Gastrocnemius medialis (tissue), 4 donors: Measurements from ENCODE around the gene TMEM132D. TPM values are rescaled to one million over a fixed set of nuclear protein-coding genes. Genes with fewer than 3 reads are reported as not detected.

ENCODE experiments used
- ATAC-seq, 2 donors: fragments of 150-250 bp; one replicate each; pipeline ENCODE4 v1.9.1; 2016
- DNase-seq, 2 donors: peaks; one replicate each; pipeline ENCODE4 v3.0.0-alpha.2; 2019
- H3K27ac ChIP-seq, 4 donors: fragments of 200-600 bp; sonication (generic); 1 replicate in 1 of 4; 2 replicates in 3 of 4; pipeline ENCODE4 v1.5.1; 2016 to 2018; ENCODE audit warnings: mild to moderate bottlenecking in 2 of 4, moderate library complexity in 1 of 4
- H3K27me3 ChIP-seq, 3 donors: fragments of 200-600 bp; sonication (generic) in 2 of 3; 1 replicate in 1 of 3; 2 replicates in 2 of 3; pipeline versions ENCODE4 v1.5.1 to v1.6.0; 2016 to 2019; ENCODE audit warnings: mild to moderate bottlenecking in 1 of 3, moderate library complexity in 1 of 3
- H3K36me3 ChIP-seq, 2 donors: fragments of 200-600 bp; sonication (generic) in 1 of 2; one replicate each; pipeline ENCODE4 v1.5.1; 2017 to 2018
- H3K4me1 ChIP-seq, 2 donors: fragments of 200-600 bp; sonication (generic) in 1 of 2; one replicate each; pipeline ENCODE4 v1.5.1; 2016 to 2017; ENCODE audit warnings: mild to moderate bottlenecking in 2 of 2
- H3K4me3 ChIP-seq, 4 donors: fragments of 200-600 bp; sonication (generic) in 3 of 4; 1 replicate in 1 of 4; 2 replicates in 3 of 4; pipeline ENCODE4 v1.5.1; 2016 to 2019; ENCODE audit warnings: mild to moderate bottlenecking in 2 of 4
- H3K9me3 ChIP-seq, 3 donors: fragments of 200-600 bp; sonication (generic) in 2 of 3; 1 replicate in 1 of 3; 2 replicates in 2 of 3; pipeline ENCODE4 v1.5.1; 2016 to 2019
- CTCF ChIP-seq, 5 experiments: fragments of 450-650 bp in 3 of 5; fragments of 200-600 bp in 2 of 5; sonication (generic) in 2 of 5; IDR thresholded peaks in 4 of 5; conservative IDR thresholded peaks in 1 of 5; 1 replicate in 4 of 5; 2 replicates in 1 of 5; pipeline ENCODE4 v1.5.1; 2016 to 2019; ENCODE audit warnings: antibody characterized with exemption in 5 of 5, mild to moderate bottlenecking in 3 of 5, moderate library complexity in 3 of 5
- POLR2A ChIP-seq, 2 donors: fragments of 450-650 bp; IDR thresholded peaks; one replicate each; pipeline ENCODE4 v1.6.1; 2017; ENCODE audit warnings: antibody characterized with exemption in 2 of 2, mild to moderate bottlenecking in 2 of 2, moderate library complexity in 2 of 2
- in situ Hi-C, 4 donors: fragments of 200-750 bp; cut with MboI; loops; one replicate each; pipeline versions ENCODE4 v1.15.0 to v1.8.0; 2017; ENCODE audit warnings: low sequenced_read_pairs in 4 of 4
- intact Hi-C: fragments of 100-400 bp; cut with DNase I; formaldehyde crosslinking; loops from one replicate; pipeline ENCODE4 v1.15.1; 2023; ENCODE audit warnings: low total_unique reads
- total RNA-seq, 4 donors: library from RNA; depleted of rRNA; stranded (reverse); fragments of >200 nt; gene quantifications; one replicate each; pipeline versions ENCODE4 v1.1.0 to v1.2.3, GENCODE V29; 2016

Gene TMEM132D
- total RNA-seq, 4 donors from 2014 or later: not detected

GRCh38 chr12:129101816-129102215 lies 802.0 kb downstream of the TMEM132D start:
- ATAC-seq (no peak), DNase-seq (no peak)
- in situ Hi-C loops (no loop called here), intact Hi-C loops (no loop called here)
- Histone ChIP-seq H3K4me1 (no peaks in the 10 kb centered on the region), H3K9me3 (no peaks in the 10 kb centered on the region), H3K36me3 (no peaks in the 10 kb centered on the region), H3K27me3 (no peaks in the 10 kb centered on the region), H3K27ac (no peak overlapping the region), H3K4me3 (no peak overlapping the region)
- no peak for TF ChIP-seq POLR2A (IDR thresholded peaks at IDR 0.05)
- no peak for TF ChIP-seq CTCF (IDR thresholded peaks at IDR 0.05 in 4 of 5, conservative IDR thresholded peaks at IDR 0.05 in 1 of 5)

GRCh38 chr12:129101404-129101803 lies 802.4 kb downstream of the TMEM132D start:
- DNase-seq: no peak
- TF ChIP-seq CTCF (IDR thresholded peaks at IDR 0.05 in 4 of 5, conservative IDR thresholded peaks at IDR 0.05 in 1 of 5) (no peak), POLR2A (IDR thresholded peaks at IDR 0.05) (no peak)
- Histone ChIP-seq H3K27ac (no peak overlapping the region), H3K27me3 (no peaks in the 10 kb centered on the region), H3K4me1 (no peaks in the 10 kb centered on the region), H3K9me3 (no peaks in the 10 kb centered on the region), H3K36me3 (no peaks in the 10 kb centered on the region), H3K4me3 (no peak overlapping the region)
- ATAC-seq: no peak
- in situ Hi-C loops: no loop called here
- intact Hi-C loops: no loop called here

- H3K27me3 ChIP-seq: no peaks in the 10 kb centered on the region
- no peak overlapping the region for H3K27ac ChIP-seq
- ATAC-seq: no peak
- H3K9me3 ChIP-seq: no peaks in the 10 kb centered on the region
- in situ Hi-C loops: no loop called here
- H3K36me3 ChIP-seq: no peaks in the 10 kb centered on the region
- intact Hi-C loops: no loop called here
- H3K4me1 ChIP-seq: no peaks in the 10 kb centered on the region
- TF ChIP-seq CTCF (IDR thresholded peaks at IDR 0.05 in 4 of 5, conservative IDR thresholded peaks at IDR 0.05 in 1 of 5) (no peak), POLR2A (IDR thresholded peaks at IDR 0.05) (no peak)
- no peak for DNase-seq
- H3K4me3 ChIP-seq: no peak overlapping the region
These were observed 806.4 kb downstream of the TMEM132D start for GRCh38 chr12:129097451-129097850.

- intact Hi-C loops: no loop called here
- Histone ChIP-seq H3K36me3 (no peaks in the 10 kb centered on the region), H3K27me3 (no peaks in the 10 kb centered on the region), H3K4me3 (no peak overlapping the region), H3K9me3 (no peaks in the 10 kb centered on the region), H3K4me1 (no peaks in the 10 kb centered on the region), H3K27ac (no peak overlapping the region)
- ATAC-seq: no peak
- in situ Hi-C loops: no loop called here
- no peak for TF ChIP-seq POLR2A (IDR thresholded peaks at IDR 0.05)
- TF ChIP-seq CTCF (IDR thresholded peaks at IDR 0.05 in 4 of 5, conservative IDR thresholded peaks at IDR 0.05 in 1 of 5): no peak
- DNase-seq: no peak
These were observed 806.9 kb downstream of the TMEM132D start for GRCh38 chr12:129096968-129097367.

- in situ Hi-C loops: no loop called here
- no peak overlapping the region for H3K4me3 ChIP-seq
- no peak for TF ChIP-seq CTCF (IDR thresholded peaks at IDR 0.05 in 4 of 5, conservative IDR thresholded peaks at IDR 0.05 in 1 of 5)
- no peak for TF ChIP-seq POLR2A (IDR thresholded peaks at IDR 0.05)
These were observed 807.6 kb downstream of the TMEM132D start for GRCh38 chr12:129096184-129096583.

More at GRCh38 chr12:129096184-129096583, 807.6 kb downstream of the TMEM132D start:
- ATAC-seq (no peak), DNase-seq (no peak)
- intact Hi-C loops: no loop called here
- no peaks in the 10 kb centered on the region for H3K27me3 ChIP-seq
- H3K27ac ChIP-seq: no peak overlapping the region
- no peaks in the 10 kb centered on the region for H3K36me3 ChIP-seq
- H3K9me3 ChIP-seq: no peaks in the 10 kb centered on the region
- H3K4me1 ChIP-seq: no peaks in the 10 kb centered on the region
